Kidney tubule cell (primary cell): Measurements from ENCODE around the gene DPEP2NB.
"Not testable (repeated sequence)": the region's sequence is repeated elsewhere in the genome, so short reads cannot be mapped to it uniquely, and the experiment has no call there.

Experiments used
- DNase-seq: peaks from one replicate; pipeline ENCODE4 v3.0.0-alpha.2; 2018; ENCODE audit warnings: low spot score

DPEP2NB gene

GRCh38 chr16:67982011-67982696 lies 33.6 kb downstream of the DPEP2NB start:
- DNase-seq: no peak

DNA sequence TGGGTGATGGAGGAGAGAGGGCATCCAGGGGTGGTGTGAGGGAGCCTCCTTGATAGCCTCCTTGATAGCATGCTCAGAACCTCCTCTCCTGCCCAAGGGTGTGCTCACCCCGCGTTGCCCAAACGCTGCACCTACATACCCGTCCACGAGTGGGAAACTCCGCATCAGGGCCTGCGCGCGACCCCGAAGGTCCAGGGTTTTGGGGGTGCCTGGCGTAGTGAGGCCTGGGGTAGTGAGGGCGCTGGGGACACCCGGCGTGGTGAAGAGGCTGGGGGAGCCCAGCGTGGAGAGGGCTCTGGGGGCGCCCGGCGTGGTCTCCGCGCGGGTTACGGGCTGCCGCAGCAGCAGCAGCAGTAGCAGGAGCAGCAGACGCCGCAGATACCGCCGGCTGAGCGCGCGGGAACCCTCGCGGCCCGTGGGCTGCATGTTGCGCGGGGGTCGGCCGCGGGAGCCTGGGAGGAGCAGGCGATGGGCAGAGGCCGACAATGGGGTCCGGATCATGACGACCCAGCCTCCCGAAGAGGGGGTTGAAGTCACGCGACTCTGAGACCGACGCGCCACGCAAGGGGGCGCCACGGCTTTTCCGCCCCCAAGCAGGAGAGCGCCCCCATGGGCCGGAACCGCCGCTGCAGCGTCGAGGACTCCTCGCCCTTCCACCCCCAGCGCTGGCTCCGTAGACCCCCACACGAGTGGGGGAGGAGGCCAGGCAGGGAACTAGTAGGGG lies 35.6 kb downstream of the DPEP2NB start, which contains the start of gene DPEP3:
DPEP3 (minus strand) TSS at position 545 of the 724 bp plus-strand sequence; CDS start at position 426, 119 bp downstream.
- no peak for DNase-seq

GRCh38 chr16:67977469-67978227 lies 38.1 kb downstream of the DPEP2NB start:
- DNase-seq: no peak

GRCh38 chr16:67977005-67977404 lies 38.7 kb downstream of the DPEP2NB start:
- no peak for DNase-seq

DNA sequence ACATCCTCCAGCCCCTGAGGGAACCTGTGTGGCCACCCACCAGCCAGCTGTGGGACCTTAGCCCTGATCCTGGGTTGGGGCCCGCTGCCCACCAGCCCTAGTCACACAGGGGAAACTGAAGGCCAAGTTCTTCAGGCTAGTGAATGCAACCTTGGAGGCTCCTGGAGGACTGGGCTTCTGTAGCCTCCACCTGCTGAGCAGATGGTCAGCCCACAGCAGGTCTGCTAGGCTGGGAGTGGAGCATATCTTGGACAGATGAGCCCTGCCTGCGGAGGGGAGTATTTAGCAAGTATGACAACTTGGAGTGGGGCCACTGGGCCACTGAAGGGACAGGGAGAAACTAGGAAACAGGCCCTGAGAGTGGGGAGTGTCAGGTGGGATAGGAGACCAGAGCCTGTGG lies 39.5 kb downstream of the DPEP2NB start:
- DNase-seq: no peak

DNA sequence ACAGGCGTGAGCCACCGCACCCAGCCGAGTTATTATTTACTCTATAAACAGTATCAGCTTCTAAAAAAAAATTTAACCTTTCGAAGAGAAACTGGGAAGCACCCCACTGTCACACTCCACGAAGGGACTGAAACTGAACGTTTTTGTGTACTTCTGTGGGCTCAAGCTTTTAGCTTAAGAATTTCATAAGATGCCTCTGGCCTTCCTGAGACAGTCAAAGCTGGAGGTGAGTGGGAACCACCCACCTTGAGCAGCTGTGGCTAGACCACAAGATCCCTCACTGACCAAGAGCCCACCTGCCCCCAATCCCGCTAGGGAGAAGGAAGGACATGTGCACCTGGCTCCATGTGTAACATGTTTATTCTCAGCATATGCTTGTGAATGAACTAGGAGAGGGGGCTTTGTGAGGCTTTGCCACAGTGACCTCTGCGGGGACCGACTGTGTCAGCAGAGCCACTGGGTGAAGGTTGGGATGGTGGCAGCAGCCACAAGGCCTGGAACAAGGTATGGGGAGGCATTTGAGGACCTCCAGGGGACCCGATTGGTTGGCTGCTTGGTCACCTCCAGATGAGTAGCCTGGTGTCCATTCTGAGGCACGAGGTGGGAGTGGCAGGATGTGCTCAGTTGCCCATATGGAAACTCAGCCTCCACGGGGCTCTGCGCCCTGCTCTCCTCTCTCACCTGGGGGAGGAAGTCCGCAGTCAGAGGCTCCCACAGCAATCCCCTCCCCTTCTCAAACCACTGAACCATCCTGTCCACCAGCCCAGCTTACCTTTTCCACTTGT lies 40.2 kb downstream of the DPEP2NB start:
- DNase-seq: no peak

- DNase-seq: not testable (repeated sequence)
These were observed 43.4 kb downstream of the DPEP2NB start for GRCh38 chr16:67972285-67972684.

- DNase-seq: no peak
These were observed 44.6 kb downstream of the DPEP2NB start for GRCh38 chr16:67971111-67971510.

GRCh38 chr16:67969254-67970039 lies 46.3 kb downstream of the DPEP2NB start:
- no peak for DNase-seq

GRCh38 chr16:67968400-67969253 lies 47.1 kb downstream of the DPEP2NB start, which contains the start of gene SLC12A4:
SLC12A4 (minus strand) TSS chr16:67968637; CDS start chr16:67968553, 84 bp downstream.
- peak; percentile 88 for DNase-seq

- peak; percentile 31 for DNase-seq
These were observed 47.7 kb downstream of the DPEP2NB start for GRCh38 chr16:67967958-67968399.

DNA sequence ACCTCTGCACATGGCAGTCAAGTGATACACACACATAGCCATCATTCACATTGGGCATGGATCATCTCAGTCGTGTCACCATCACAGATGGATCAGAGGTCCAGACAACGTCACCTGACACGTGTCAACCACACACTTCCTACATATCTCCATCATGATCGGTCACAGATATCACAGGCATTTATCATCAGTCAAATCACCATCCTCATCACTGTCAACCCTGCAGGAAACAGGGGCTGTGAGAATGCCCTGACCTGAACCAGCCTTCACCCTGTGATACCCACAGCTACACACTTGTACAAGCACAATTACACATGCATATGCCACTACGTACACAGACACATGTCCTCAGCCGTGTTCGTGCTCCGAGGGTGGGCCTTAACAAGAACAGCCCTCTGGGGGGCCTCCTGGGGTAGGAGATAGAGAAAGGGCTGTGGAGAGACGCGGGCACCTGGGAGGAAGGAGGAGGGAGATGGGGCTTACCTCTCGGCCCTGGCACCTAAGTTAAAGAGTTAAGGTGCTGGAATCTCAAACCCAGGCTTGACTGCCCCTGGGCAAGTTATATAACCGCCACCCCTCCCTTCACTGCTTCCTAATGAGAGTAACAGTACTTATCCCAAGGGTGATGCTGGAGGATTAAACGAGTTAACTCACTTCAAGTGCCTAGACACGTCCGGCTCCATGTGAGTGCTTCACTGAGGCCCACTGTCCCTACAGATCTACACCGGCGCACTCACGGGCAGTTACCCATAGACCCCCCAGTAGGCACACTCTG lies 48.3 kb downstream of the DPEP2NB start:
- DNase-seq: peak; percentile 49

- DNase-seq: peak; percentile 28
These were observed 49.0 kb downstream of the DPEP2NB start for GRCh38 chr16:67966549-67967182.

- no peak for DNase-seq
These were observed 49.8 kb downstream of the DPEP2NB start for GRCh38 chr16:67965668-67966548.

GRCh38 chr16:67964477-67965131 lies 51.1 kb downstream of the DPEP2NB start:
- DNase-seq: no peak

DNA sequence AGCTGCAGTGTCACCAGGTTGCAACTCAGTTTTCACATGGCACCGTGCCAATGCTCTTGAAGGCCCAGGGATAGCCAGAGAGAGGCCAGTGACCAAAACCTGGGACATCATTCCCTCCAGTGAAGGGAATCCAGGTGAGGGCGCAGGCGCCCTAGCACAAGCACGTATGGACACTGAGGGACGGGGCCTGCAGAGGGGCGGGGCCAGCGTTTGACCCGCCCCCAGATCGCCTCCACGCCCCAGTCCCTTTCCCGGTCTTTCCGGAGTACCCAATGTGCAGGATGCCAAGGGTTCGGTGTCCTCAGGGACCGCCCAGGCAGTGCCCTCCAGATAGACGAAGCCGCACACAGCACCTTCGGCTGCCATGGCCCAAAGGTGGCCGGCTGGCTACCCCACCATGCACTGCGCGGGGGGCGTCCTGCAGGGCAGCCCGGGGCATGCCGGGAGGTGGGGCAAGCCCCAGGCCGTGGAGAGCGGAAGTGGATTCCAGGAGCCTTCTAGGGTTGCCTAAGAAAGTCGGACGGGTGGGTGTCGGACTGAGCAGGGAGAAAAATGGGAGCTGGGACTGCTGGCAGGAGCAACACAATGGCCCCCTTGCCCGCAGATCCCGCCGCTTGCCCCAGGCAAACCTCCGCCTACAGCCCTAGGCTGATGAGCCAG lies 51.9 kb downstream of the DPEP2NB start:
- DNase-seq: no peak
